DND-41 (cell line): ENCODE data around the gene PTPRJ.

ENCODE experiments used
- ATAC-seq: fragments of 200-7000 bp; cut with Tn5 transposase; 3 replicates; pipeline ENCODE4 v1.9.1; 2021; ENCODE audit warnings: low read depth; ENCODE audit not compliant: insufficient read depth
- DNase-seq: peaks from one replicate; pipeline ENCODE4 v3.0.0-alpha.2; 2020
- H2AFZ ChIP-seq: 2 replicates; pipeline ENCODE4 v1.6.0; 2012; ENCODE audit warnings: low read depth, low read length
- H3K27ac ChIP-seq: 2 replicates; pipeline ENCODE4 v1.5.1; 2012; ENCODE audit warnings: low read length, inconsistent platforms
- H3K27me3 ChIP-seq: fragments of 200-600 bp; sonication (generic); 2 replicates; pipeline ENCODE4 v1.6.0; 2012; ENCODE audit warnings: low read length, mild to moderate bottlenecking, inconsistent platforms; ENCODE audit not compliant: insufficient read depth, poor library complexity
- H3K36me3 ChIP-seq: 2 replicates; pipeline ENCODE4 v1.5.1; 2012; ENCODE audit warnings: low read length, inconsistent platforms; ENCODE audit not compliant: insufficient read depth
- H3K4me1 ChIP-seq: 2 replicates; pipeline ENCODE4 v1.5.1; 2012; ENCODE audit warnings: mild to moderate bottlenecking, low read length; ENCODE audit not compliant: insufficient read depth
- H3K4me2 ChIP-seq: 2 replicates; pipeline ENCODE4 v1.6.0; 2012; ENCODE audit warnings: mild to moderate bottlenecking, moderate library complexity, low read length, inconsistent platforms; ENCODE audit not compliant: insufficient read depth
- H3K4me3 ChIP-seq, 2 experiments: fragments of 200-600 bp in 1 of 2; shearing (Covaris generic) in 1 of 2; 2 replicates each; pipeline ENCODE4 v1.5.1; 2012 to 2016; ENCODE audit warnings: inconsistent platforms in 2 of 2, low read length in 2 of 2, mild to moderate bottlenecking in 2 of 2, low read depth in 1 of 2, moderate library complexity in 1 of 2
- H3K79me2 ChIP-seq: 2 replicates; pipeline ENCODE4 v1.6.0; 2012; ENCODE audit warnings: low read length, inconsistent platforms; ENCODE audit not compliant: insufficient read depth
- H3K9ac ChIP-seq: 2 replicates; pipeline ENCODE4 v1.6.0; 2012; ENCODE audit warnings: low read depth, mild to moderate bottlenecking, inconsistent platforms, low read length, moderate library complexity
- H3K9me3 ChIP-seq: 2 replicates; pipeline ENCODE4 v1.5.1; 2012; ENCODE audit warnings: low read length, moderate library complexity, mild to moderate bottlenecking, inconsistent platforms; ENCODE audit not compliant: insufficient read depth, severe bottlenecking
- H4K20me1 ChIP-seq: 2 replicates; pipeline ENCODE4 v1.6.0; 2012; ENCODE audit warnings: low read length; ENCODE audit not compliant: insufficient read depth
- CTCF ChIP-seq: IDR thresholded peaks from 2 replicates; pipeline ENCODE4 v1.5.1; 2012; ENCODE audit warnings: borderline replicate concordance, low read length, moderate library complexity, mild to moderate bottlenecking; ENCODE audit not compliant: poor library complexity, severe bottlenecking; ENCODE audit errors: extremely low read depth
- EZH2 ChIP-seq: IDR thresholded peaks from 3 replicates; pipeline ENCODE4 v1.6.1; 2012; ENCODE audit warnings: borderline replicate concordance, low read depth, mild to moderate bottlenecking, moderate library complexity, low read length, inconsistent platforms; ENCODE audit not compliant: severe bottlenecking

The PTPRJ gene

GRCh38 chr11:48101044-48101733 lies 120.8 kb downstream of the PTPRJ start:
- Histone ChIP-seq H3K36me3 (no peaks in the 10 kb centered on the region), H3K9me3 (no peaks in the 10 kb centered on the region), H4K20me1 (no peaks in the 10 kb centered on the region), H3K4me2 (no peak overlapping the region), H3K4me1 (no peaks in the 10 kb centered on the region), H2AFZ (no peak overlapping the region), H3K4me3 (no peak overlapping the region), H3K79me2 (no peaks in the 10 kb centered on the region), H3K27me3 (no peaks in the 10 kb centered on the region), H3K27ac (no peak overlapping the region), H3K9ac (no peak overlapping the region)
- DNase-seq (no peak), ATAC-seq (no peak)
- TF ChIP-seq EZH2, result no peak
- no peak for TF ChIP-seq CTCF

GRCh38 chr11:48101958-48102357 lies 121.6 kb downstream of the PTPRJ start:
- Histone ChIP-seq H3K4me3 (no peak overlapping the region), H3K79me2 (no peaks in the 10 kb centered on the region), H3K4me2 (no peak overlapping the region), H3K27ac (no peak overlapping the region), H3K36me3 (no peaks in the 10 kb centered on the region), H3K4me1 (no peaks in the 10 kb centered on the region), H2AFZ (no peak overlapping the region), H3K9ac (no peak overlapping the region), H4K20me1 (no peaks in the 10 kb centered on the region), H3K9me3 (no peaks in the 10 kb centered on the region), H3K27me3 (no peaks in the 10 kb centered on the region)
- TF ChIP-seq EZH2 (no peak), CTCF (no peak)
- DNase-seq (no peak), ATAC-seq (no peak)

- H2AFZ ChIP-seq, result no peak overlapping the region
- H4K20me1 ChIP-seq, result no peaks in the 10 kb centered on the region
- H3K4me1 ChIP-seq, result no peaks in the 10 kb centered on the region
- H3K36me3 ChIP-seq, result no peaks in the 10 kb centered on the region
- no peak for TF ChIP-seq EZH2
- TF ChIP-seq CTCF, result no peak
- no peak overlapping the region for H3K9ac ChIP-seq
- no peaks in the 10 kb centered on the region for H3K9me3 ChIP-seq
- H3K4me2 ChIP-seq, result no peak overlapping the region
- H3K27me3 ChIP-seq, result no peaks in the 10 kb centered on the region
- no peak overlapping the region for H3K27ac ChIP-seq
- H3K4me3 ChIP-seq, result no peak overlapping the region
- H3K79me2 ChIP-seq, result no peaks in the 10 kb centered on the region
- DNase-seq, result no peak
- ATAC-seq, result no peak
Observed at GRCh38 chr11:48103621-48104567, 123.5 kb downstream of the PTPRJ start.
